PC-9 (cell line): ENCODE data around the gene NLGN1.

Experiments
- EZH2 ChIP-seq: fragments of 200-600 bp; sonication (generic); IDR thresholded peaks from 2 replicates; pipeline ENCODE4 v1.8.0; 2017; ENCODE audit warnings: antibody characterized with exemption, low read depth
- TF ChIP-seq, protein P1 (sequence below): fragments of 200-600 bp; sonication (generic); conservative IDR thresholded peaks from 2 replicates; pipeline ENCODE4 v1.6.1; 2017; ENCODE audit warnings: mixed run types, antibody characterized with exemption, mild to moderate bottlenecking, moderate library complexity

DNA sequence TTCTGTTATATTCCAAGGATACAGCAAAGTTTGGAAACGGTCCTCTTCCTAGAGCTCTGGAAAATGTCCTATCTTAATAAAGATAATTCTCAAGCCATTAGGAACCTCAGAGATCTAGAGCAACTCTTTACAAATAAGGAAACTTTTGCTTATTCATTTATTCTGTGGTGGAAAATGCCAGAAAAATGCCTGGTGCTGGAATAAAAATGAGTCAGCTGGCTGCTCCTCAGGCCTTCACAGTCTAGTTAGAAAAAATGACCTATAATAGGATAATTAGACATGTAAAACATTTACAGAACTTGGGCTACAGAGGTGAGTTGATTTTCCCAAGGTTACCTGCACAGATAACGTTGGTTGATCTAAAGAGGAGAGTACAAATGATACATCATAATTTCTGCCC lies 372.5 kb downstream of the NLGN1 start:
- TF ChIP-seq, protein P1, sequence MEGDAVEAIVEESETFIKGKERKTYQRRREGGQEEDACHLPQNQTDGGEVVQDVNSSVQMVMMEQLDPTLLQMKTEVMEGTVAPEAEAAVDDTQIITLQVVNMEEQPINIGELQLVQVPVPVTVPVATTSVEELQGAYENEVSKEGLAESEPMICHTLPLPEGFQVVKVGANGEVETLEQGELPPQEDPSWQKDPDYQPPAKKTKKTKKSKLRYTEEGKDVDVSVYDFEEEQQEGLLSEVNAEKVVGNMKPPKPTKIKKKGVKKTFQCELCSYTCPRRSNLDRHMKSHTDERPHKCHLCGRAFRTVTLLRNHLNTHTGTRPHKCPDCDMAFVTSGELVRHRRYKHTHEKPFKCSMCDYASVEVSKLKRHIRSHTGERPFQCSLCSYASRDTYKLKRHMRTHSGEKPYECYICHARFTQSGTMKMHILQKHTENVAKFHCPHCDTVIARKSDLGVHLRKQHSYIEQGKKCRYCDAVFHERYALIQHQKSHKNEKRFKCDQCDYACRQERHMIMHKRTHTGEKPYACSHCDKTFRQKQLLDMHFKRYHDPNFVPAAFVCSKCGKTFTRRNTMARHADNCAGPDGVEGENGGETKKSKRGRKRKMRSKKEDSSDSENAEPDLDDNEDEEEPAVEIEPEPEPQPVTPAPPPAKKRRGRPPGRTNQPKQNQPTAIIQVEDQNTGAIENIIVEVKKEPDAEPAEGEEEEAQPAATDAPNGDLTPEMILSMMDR = no peak
- TF ChIP-seq EZH2 = no peak
